Esophagus squamous epithelium (tissue), 4 donors: ENCODE measurements around the gene ARHGEF2.

Experiments
- POLR2A ChIP-seq, 4 donors: fragments of 450-650 bp; IDR thresholded peaks; one replicate each; pipeline ENCODE4 v1.6.1; 2017; ENCODE audit warnings: antibody characterized with exemption in 4 of 4, mild to moderate bottlenecking in 4 of 4, moderate library complexity in 3 of 4
- TF ChIP-seq, protein P1 (sequence below), 6 experiments: fragments of 450-650 bp in 4 of 6; fragments of 200-600 bp in 2 of 6; sonication (generic) in 2 of 6; IDR thresholded peaks; one replicate each; pipeline ENCODE4 v1.5.1; 2016 to 2019; ENCODE audit warnings: antibody characterized with exemption in 6 of 6, mild to moderate bottlenecking in 4 of 6, moderate library complexity in 4 of 6

DNA sequence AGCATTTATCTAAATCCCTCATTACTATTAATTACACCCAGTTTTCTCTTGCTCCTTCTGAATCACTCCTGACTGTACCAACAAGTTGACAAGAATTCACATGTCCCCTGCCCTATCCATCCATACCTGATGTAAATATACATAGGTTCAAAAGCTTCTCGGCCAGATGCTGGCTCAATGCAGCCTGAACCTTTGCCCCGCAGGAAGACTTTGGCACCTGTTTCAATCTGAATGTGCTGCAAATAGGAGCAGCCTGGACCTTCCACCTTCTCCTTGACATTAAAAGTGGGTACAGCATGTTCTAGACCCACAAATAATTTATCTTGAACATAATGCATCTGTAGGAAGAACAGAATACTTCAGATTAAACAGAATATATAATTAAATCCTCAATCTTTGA is 52.8 kb downstream of the ARHGEF2 start:
- no peak for TF ChIP-seq POLR2A (IDR thresholded peaks at IDR 0.05)
- TF ChIP-seq, protein P1, sequence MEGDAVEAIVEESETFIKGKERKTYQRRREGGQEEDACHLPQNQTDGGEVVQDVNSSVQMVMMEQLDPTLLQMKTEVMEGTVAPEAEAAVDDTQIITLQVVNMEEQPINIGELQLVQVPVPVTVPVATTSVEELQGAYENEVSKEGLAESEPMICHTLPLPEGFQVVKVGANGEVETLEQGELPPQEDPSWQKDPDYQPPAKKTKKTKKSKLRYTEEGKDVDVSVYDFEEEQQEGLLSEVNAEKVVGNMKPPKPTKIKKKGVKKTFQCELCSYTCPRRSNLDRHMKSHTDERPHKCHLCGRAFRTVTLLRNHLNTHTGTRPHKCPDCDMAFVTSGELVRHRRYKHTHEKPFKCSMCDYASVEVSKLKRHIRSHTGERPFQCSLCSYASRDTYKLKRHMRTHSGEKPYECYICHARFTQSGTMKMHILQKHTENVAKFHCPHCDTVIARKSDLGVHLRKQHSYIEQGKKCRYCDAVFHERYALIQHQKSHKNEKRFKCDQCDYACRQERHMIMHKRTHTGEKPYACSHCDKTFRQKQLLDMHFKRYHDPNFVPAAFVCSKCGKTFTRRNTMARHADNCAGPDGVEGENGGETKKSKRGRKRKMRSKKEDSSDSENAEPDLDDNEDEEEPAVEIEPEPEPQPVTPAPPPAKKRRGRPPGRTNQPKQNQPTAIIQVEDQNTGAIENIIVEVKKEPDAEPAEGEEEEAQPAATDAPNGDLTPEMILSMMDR (IDR thresholded peaks at IDR 0.05) = no peak
